NB4 (cell line): ENCODE data around the gene STK38L.

ENCODE experiments used
- DNase-seq: peaks from one replicate; pipeline ENCODE4 v3.0.0; 2010; ENCODE audit warnings: low read depth
- H3K4me3 ChIP-seq: one replicate; pipeline ENCODE4 v1.5.1; 2011; ENCODE audit warnings: mild to moderate bottlenecking, low read depth, low read length, moderate library complexity
- CTCF ChIP-seq: IDR thresholded peaks from one replicate; pipeline ENCODE4 v1.5.1; 2012; ENCODE audit warnings: low read depth, low read length
- MAX ChIP-seq: IDR thresholded peaks from 2 replicates; pipeline ENCODE4 v1.6.1; 2011; ENCODE audit warnings: low read depth, low read length
- MYC ChIP-seq: IDR thresholded peaks from 2 replicates; pipeline ENCODE4 v1.6.1; 2011; ENCODE audit warnings: low read depth, low read length
- POLR2A ChIP-seq: IDR thresholded peaks from 2 replicates; pipeline ENCODE4 v1.6.1; 2011; ENCODE audit warnings: mild to moderate bottlenecking; ENCODE audit not compliant: insufficient read length; ENCODE audit errors: extremely low read depth

STK38L gene

GRCh38 chr12:27282754-27283153 is 38.7 kb downstream of the STK38L start:
- no peak overlapping the region for H3K4me3 ChIP-seq
- TF ChIP-seq POLR2A (no peak), MAX (no peak), CTCF (no peak), MYC (no peak)
- no peak for DNase-seq

GRCh38 chr12:27284021-27284420 is 39.9 kb downstream of the STK38L start:
- no peak overlapping the region for H3K4me3 ChIP-seq
- no peak for DNase-seq
- TF ChIP-seq MYC (no peak), POLR2A (no peak), MAX (no peak), CTCF (no peak)

- H3K4me3 ChIP-seq, result no peak overlapping the region
- peak; percentile 88 for DNase-seq
- TF ChIP-seq MAX (peak; percentile 76), POLR2A (no peak), CTCF (no peak), MYC (no peak)
These were observed 40.7 kb downstream of the STK38L start for GRCh38 chr12:27284751-27285150.

GRCh38 chr12:27285403-27285802 is 41.3 kb downstream of the STK38L start:
- peak; percentile 27 for DNase-seq
- TF ChIP-seq POLR2A, result no peak
- no peak for TF ChIP-seq MAX
- no peak for TF ChIP-seq CTCF
- no peak for TF ChIP-seq MYC
- H3K4me3 ChIP-seq, result no peak overlapping the region

- H3K4me3 ChIP-seq, result no peak overlapping the region
- DNase-seq, result no peak
- TF ChIP-seq MAX (no peak), CTCF (no peak), MYC (no peak), POLR2A (no peak)
These were observed 45.3 kb downstream of the STK38L start for GRCh38 chr12:27289414-27289813.

GRCh38 chr12:27290501-27291168 is 46.5 kb downstream of the STK38L start:
- no peak for DNase-seq
- no peak overlapping the region for H3K4me3 ChIP-seq
- TF ChIP-seq MAX (no peak), MYC (no peak), POLR2A (no peak), CTCF (no peak)
